Right renal cortex interstitium (tissue), 3 donors: ENCODE results near the gene MMP24. TPM values are rescaled to one million over a fixed set of nuclear protein-coding genes. Genes with fewer than 3 reads are reported as not detected.
"Not testable (repeated sequence)": the region's sequence is repeated elsewhere in the genome, so short reads cannot be mapped to it uniquely, and the experiment has no call there.

ENCODE experiments used
- DNase-seq, 3 donors: peaks; one replicate each; pipeline ENCODE4 v3.0.0-alpha.2; 2013; ENCODE audit warnings: low read depth in 3 of 3, low spot score in 2 of 3
- polyA plus RNA-seq, 3 donors: library from polyadenylated mRNA; unstranded; fragments of 120-200 nt; gene quantifications; one replicate each; pipeline ENCODE4 v1.2.1, GENCODE V29; 2013; ENCODE audit not compliant: insufficient read length in 3 of 3

MMP24 gene
- polyA plus RNA-seq, 3 donors = 1.6 to 1.9 (median 1.8) TPM

DNA sequence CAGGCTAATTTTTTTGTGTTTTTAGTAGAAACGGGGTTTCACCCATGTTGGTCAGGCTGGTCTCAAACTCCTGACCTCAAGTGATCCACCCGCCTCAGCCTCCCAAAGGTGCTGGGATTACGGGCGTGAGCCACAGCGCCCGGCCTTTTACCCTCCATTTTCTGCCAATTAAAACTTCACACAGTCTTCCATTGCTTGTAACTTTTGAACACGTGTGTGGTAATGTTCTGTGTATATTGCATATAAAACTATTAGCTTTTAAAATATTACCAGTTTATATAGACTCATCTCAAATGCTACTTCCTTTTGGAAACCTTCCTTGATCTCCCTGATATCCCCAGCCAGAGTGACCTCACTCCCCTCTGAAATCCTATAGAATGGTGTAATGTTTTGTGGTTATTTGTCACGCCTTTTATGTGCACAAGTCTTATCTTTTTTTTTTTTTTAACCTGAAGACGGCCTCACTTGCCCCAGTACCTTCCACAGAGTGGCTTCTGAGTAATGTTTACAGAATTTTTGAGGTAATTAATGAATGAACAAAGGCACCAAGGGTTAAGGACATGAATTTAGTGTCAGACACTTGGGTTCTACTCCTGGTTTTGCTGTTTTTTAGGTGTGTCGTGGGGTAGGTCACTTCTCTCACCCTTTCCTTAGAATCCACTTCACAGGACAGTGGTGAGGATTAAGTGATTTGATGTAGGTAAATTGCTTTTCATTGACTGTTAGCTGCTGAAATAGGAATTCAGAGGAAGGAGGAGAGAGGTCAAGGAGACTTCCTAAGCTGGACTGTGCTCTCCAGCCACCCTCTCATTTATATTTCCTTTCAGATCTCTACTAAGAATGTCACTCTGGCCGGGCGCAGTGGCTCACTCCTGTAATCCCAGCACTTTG is 11.2 kb upstream of the MMP24 start:
- DNase-seq = no peak

DNA sequence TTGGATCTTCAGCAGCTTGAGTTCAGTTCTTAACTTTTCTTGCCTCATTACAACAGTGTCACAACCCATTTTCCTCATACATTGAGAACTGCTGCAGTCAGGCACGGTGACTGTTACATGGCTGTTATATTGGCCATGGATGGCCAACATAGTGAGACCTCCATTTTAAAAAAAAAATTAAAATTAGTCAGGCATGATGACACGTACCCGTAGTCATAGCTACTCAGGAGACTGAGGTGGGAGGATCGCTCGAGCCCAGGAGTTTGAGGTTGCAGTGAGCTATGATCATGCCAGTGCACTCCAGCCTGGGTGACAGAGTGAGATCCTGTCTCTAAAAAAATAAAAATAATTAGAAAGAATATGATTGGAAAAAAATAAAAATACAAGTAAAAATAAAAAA is 9.9 kb upstream of the MMP24 start:
- DNase-seq = no peak

DNA sequence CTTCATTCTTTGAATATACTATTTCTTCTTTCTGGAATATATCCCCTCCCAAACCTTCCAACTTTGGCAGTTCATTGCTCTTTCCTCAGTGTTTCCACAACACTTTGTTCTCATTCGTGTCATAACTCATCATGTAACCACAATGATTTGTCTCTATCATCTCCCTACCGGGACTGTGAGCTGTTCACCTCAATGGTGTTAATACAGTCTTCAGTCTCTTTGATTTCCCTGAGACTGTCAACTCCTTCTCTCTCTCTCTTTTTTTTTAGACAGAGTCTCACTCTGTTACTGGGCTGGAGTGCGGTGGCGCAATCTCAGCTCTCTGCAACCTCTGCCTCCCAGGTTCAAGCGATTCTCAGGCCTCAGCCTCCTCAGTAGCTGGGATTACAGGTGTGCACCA is 2.5 kb upstream of the MMP24 start:
- no peak for DNase-seq

DNA sequence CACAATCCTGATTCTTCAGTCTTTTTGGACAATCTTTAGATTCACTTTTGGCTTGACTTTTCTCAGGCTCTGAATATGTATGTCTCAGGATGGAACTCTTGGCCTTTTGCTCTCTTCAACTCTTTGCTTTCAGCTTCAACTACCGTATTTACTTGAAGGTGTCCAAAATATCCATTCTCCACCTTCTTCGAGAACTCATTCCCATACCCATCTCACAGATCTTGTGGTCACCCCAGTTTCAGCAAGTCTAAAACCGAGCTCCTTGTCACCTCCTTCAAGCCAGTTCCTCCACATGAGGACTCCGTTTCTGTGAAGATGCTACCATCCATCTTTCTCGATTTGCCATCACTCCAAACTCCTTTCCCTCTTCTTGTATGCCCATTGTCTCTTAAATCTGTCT is 2.0 kb upstream of the MMP24 start:
- no peak for DNase-seq

DNA sequence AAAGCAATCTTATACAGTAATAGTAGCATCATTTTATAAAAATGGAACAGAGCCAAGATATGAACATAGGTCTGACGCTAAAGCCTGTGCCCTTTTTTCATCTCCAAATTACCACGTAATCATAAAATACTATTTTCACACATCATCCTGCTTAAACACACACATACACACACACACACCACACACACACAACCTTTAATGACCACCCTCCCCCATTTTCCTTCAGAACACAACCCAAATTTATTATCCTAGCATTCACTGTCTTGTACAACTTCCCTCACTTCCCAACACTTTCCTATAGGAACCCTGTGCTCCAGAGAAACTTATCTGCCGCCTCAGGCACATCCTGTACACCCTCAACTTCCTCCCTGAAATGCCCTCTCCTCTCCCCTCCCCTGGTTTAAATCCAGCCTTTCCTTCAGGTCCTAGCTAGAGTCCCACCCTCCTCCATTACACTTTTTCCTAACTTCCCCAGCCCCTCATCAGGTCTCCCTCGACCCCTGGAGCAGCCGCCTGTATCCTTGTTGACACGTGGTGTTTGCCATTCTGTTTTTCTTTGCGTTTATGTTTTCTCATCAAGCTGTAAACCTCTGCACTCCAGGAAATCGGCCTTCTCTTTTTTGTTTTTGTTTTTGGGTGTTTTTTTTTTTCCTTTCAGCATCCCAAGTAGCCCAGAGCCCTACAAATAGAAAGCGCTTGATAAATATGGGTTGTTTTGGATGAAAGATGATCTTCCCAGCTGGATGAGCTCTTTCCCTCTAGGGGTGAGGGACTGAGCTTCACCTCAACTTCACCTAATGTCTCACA is 968 bp upstream of the MMP24 start:
- DNase-seq = no peak

DNA sequence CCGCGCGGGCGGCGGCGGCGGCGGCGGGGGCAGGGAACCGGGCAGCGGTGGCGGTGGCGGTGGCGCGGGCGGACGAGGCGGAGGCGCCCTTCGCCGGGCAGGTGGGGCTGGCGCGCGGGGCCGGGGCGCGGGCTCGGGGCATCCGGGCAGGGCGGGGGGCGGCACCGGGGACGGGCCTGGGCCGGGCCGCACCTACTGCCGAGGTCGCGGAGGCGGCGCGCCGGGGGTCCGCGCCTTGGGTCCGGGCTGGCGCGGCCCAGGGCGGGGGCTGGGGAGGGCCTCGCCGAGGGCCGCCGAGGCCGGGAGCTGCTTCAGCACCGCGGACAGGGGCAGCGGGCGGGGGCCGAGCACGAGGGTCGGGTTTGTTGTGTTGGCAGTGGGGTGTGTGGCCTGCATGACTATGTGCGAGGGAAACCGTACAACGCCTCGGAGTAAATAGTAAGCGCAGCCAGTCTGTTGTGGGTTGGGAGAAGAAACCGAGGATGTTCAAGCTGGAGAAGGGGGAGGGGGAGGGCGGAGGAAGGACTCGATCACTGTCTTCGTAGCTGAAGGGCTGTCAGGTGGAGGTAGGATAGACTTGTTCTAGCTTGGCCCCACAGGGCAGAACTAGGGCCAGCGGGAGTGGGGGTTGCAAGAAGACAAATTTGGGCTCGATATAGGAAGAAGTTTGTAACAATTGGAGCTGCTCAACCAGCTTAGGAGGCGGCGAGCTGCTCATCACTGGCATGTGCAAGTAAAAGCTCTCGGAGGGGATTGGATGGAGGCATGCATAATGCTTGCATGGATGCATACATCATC is 593 bp downstream of the MMP24 start:
- peak in 2 of 3 donors; percentile 34 to 59 for DNase-seq

DNA sequence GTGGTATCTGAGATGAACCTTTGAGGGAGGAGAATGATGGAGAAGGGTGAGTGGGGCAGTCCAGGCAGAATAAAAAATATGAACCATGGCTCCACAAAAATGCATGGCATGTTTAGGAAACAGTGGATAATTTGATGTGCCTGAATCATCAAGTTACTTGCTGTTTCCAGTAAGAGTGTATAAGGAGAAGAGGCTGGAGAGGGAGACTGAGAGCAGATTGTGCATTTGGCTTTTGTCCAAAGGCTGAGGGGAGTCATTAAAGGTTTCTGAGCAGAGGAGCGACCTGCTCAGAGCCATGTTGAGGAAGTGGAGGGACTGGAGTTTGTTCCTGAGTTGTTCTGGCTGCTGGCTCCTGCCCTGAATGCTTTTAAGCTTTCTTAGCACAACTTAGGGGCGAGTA is 6.1 kb downstream of the MMP24 start:
- DNase-seq = no peak

DNA sequence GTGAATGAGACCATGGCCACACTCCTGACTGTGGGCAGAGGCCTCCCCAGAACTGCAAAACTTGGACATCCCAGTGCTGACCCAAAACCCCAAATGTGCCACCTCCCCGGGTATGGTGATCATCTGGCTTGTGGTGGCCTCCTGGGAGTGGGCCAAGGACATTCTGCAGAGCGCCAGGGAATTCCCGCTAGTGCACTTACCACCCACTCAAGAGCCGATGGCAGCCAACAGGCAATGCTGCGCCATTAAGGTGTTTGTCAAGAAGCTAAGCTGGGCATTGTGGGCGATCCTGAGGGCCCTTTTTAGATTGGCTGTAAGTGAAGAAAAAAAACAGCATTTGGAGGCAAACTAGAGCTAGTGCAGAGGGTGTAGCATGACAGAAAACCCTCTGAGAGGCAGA is 9.4 kb downstream of the MMP24 start:
- no peak for DNase-seq

DNA sequence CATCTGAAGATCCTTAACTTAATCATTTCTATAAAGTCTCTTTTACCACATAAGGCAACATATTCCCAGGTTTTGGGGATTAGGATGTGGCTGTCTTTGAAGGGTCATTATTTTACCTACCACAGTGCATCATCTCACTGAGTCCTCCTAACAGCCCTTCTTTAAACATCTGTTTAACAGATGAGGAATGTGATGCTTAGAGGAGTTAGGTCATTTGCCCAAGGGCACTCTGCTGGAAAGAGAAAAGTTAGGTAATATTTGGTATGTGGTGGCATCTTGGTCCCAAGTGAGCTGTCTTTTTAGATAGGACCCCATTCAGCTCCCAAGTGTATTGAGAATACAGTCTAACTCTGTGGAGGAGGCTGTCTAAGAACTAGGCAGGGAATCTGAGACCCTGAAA is 11.0 kb downstream of the MMP24 start:
- no peak for DNase-seq

DNA sequence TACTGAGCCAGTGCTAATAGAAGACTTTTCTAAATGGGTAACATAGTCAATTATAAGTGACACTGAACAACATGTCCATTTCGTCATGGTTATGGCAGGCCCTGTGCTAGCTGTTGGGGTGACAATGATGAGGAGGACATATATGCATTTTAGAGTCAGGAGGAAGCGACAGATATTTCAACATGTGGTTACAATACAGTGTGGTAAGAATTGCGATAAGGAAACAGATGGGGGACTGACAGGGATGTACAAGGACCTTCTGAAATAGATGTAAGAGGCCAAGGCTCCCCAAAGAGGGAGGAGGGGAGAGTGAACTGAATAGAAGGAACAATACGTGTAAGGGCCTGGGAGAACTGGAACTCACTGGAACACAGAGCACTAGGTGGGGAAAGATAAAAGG is 11.7 kb downstream of the MMP24 start:
- DNase-seq = no peak

DNA sequence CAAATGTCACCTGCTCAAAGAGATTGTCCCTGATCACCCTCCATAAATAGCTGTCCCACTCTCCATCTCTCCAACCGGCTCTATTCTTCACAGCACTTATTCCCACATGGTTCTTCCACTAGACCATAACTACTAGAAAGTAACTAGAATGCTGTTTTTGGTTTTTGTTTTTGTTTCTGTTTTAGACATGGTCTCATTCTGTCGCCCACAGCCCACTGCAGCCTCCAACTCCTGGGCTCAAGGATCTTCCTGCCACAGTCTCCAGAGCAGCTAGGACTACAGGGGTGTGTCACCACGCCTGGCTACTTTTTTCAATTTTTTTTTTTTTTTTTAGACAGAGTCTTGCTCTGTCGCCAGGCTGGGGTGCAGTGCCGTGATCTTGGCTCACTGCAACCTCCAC is 12.2 kb downstream of the MMP24 start:
- DNase-seq = no peak

DNA sequence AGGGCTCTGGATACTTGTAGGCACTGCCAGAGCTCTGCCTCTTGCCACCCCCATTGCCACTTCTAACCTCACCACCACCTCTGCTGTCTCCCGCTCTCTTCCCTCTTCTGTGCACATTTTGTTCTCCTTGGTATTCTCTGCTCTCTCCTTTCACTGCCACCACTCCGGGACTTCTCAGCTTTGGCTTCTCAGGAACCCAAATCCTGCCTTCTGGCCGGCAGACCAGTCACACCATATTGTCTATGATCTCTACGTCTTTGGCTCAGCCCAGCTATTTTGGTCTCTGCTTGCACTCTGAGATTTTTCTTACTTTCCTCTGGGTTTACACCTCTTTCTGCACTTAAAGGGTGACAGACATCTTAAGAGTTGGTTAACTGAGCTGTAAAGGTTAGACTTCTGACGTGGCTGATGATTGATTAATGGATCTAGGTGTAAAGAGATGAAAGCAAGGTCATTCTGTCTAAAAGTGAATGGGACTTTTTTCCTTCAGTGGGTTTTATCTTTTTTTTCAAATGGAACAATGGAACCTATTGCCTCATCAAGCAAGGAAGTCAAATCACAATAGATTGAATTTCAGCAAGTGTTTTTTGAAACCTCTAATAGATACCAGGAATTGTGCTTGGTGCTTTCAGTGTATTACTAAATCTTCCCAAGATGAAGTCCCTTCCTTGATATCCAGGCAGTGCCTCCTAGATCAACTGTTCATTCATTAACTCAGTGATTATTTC is 13.8 kb downstream of the MMP24 start:
- no peak for DNase-seq

DNA sequence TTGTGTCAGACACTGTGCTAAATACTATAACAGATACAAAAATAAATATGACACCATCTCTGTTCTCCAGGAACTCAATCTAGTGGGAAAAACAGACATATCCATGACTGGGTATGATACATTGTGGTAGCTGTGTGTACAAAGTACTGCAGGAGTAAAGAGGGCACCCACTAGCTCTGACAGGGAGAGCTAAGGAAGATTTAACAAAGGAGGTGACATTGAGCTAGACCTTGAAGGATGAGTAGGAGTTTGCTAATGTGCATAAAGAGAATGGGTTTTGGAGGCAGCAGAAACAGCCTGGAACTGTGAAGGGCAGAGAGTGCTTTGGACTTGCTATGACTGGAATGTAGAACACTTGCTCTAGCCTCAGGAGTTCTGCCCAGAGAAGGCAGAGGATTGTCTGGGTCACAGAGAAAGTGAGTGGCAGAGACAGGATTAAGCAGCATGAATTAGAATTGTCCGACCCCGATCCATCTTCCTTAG is 14.4 kb downstream of the MMP24 start:
- DNase-seq = no peak

DNA sequence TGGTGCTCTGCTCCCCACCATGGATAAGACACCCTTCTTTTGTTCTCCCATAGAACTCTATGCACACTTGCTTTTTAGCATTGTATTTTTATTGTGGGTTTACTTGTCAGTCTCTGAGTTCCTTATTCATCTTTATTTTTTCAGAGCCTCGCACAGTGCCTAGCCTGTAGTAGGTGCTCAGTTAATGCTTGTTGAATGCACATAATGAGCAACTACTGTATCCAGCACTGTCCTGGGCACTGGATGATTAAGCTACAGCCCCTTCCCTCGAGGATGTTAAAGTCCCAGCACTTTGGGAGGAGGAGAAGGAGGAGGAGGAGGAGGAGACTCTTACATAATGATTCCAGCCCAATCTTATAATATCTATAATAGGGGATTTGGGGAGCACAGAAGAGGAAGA is 16.8 kb downstream of the MMP24 start:
- no peak for DNase-seq

DNA sequence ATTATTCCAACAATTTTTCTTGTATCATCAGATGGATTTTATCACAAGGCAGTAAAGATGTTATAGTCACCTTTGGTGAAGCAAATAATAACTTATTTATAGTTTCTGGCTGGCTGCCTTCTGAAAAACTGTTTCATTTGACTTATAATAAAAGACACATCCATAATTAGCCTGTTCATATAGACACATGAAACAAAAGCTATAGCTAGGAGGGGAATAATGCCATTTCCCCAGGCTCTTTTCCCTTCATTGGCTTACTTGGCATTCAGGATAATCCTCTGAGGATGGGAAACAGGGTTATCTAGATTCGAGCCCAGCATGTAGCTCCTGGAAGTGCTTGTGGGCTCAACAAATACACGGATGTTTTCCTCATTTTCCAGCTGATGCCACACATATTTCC is 17.5 kb downstream of the MMP24 start:
- no peak for DNase-seq

DNA sequence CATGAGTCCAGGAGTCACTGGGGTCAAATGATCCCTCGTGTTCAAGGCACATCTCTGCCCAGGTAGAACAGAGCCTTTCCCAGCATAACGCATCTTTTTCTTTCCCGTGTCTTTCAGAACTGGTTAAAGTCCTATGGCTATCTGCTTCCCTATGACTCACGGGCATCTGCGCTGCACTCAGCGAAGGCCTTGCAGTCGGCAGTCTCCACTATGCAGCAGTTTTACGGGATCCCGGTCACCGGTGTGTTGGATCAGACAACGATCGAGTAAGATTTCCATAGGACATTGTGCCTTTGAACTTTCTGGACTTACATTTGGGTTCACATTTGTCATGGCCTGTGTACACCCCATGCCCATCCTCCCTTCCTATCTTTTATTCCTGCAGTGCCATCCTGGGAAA is 20.2 kb downstream of the MMP24 start:
- no peak for DNase-seq

DNA sequence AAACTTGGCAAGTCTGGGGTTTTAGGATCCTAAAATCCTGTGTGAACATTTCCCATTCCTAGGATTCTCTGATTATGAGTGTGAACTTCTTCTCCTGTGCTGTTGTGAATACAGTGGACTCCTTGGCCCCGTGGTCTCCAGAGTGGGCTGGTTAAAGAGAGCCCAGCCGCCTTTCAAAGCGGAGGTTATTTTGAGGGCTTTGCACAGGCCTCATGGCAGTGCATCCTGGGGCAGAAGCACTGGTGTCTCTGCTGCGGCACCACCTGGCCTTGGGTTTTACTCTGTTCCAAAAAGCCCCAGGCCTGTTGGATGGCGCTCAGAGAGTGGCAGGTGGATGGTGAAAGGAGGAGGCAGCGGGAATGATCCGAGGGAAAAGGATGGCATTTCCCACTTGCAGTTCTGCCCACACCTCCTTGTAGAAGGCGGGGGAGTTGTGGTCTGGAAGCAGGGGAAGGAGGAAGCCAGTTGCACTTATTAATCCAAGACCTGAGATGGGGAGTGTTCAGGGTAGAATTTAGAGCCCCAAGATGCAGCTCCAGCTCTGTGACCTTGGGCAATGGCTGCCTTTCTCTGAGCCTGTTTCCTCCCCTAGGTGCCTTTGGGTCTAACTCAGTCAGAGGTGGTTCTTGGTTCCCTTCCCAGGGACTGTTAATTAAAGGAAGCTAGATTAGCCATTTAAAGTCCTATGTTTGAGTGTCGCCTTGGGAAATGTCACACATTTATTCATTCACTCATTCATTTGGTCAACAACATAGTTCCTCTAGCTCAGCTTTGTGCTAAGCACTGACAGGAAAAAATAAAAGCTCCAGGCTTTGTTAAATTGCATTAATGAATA is 22.4 kb downstream of the MMP24 start:
- DNase-seq = no peak

DNA sequence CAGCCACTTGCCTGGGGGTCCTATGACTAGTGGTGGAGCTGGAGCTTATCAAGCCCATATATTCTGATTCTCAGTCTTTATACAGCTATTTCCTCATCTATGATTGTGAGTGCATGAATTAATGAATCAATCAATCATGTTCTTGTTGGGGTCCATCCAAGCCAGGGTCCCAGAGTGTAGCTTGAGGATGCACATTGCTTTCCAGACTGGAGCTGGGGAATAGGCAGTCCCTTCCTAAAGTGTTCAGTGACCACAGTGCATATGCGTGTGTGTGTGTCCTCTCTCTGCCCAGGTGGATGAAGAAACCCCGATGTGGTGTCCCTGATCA is 25.1 kb downstream of the MMP24 start:
- DNase-seq = no peak

DNA sequence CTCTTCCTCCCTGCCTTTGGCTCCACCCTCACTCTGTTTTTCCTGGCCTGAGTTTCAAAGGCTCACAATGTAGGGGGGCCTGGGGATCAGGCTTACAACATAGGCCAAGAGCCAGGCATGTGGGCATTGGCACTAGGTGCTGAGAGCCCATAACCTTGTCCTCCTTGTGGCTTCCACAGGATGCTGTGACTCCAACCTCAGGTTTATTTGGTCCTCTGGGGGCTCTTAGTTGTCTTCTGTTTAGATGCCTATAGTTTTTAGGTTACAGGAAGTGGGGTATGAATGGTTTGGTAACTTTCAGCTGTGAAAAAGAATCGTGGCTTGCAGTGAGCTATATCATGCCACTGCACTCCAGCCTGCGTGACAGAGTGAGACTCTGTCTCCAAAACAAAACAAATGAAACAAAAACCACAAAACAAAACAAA is 25.6 kb downstream of the MMP24 start:
- DNase-seq = no peak

DNA sequence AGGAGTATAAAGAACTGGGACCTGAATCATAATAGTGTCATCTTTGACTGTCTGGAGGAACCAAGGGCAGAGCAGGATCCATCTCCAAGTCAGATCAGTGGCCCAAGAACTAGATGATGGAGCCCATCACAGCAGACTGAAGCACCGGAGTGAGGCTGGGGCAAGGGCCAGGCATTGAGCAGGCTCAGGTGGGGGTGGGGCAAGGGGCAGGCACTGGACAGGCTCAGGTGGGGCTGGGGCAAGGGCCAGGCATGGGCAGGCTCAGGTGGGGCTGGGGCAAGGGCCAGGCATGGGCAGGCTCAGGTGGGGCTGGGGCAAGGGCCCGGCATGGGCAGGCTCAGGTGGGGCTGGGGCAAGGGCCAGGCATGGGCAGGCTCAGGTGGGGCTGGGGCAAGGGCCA is 26.1 kb downstream of the MMP24 start:
- not testable (repeated sequence) for DNase-seq
